ENCODE measurements around the gene ACTBL2.
"Not testable (repeated sequence)": the region's sequence is repeated elsewhere in the genome, so short reads cannot be mapped to it uniquely, and the experiment has no call there.

Gene ACTBL2

DNA sequence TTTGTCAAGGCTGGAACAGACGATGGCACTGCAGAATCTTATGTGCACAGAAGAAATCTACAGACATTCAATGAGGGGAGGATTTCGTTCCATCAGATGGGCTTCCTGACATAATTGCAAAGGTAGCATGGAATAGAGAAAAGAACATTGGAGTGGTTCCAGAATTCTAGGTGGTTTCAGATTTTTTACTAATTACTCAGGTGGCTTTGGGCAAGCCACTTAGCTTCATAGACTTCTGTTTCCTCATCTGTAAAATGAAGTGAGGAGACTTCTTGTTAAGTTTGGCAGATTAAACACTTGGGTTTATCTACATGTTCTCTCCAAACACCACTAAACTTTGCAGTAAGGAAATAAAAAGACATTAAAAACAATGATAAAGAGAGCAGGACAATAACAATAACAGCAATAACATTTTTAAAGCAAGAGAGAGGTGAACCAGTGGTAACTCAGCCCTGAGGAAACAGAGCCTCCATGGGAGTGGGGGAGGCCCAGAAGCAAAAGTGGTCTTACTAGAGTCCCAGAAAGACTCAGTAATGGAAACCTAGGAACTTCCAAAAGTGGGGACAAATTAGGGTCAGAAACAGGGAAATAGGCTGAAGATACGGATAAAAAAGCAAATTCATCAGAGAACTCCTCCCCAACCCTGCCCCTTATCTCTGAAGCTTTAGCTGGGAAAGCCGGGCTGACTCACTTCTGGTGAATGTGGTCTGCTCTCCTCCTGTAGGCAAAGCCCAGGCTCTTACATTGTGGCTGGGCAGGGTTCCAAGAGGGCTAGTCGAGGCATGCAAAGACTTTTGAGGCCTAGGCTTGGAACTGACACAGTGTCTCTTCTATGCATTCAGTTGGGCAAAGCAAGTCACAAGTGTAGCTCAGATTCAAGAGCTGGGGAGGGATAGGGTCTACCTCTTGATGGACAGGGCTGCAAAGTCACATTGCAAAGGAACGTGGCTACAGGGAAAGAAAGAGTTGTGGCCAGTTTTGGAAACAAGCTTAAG is 11.8 kb upstream of the ACTBL2 start:
- peak in 1 of 2 donors; percentile 60 for DNase-seq (ENCODE audit: low read depth in 1 of 2, low spot score in 1 of 2)

- no peak for DNase-seq (ENCODE audit: low read depth in 1 of 2, low spot score in 1 of 2)
Measured at GRCh38 chr5:57493034-57493433, 10.4 kb upstream of the ACTBL2 start.

DNA sequence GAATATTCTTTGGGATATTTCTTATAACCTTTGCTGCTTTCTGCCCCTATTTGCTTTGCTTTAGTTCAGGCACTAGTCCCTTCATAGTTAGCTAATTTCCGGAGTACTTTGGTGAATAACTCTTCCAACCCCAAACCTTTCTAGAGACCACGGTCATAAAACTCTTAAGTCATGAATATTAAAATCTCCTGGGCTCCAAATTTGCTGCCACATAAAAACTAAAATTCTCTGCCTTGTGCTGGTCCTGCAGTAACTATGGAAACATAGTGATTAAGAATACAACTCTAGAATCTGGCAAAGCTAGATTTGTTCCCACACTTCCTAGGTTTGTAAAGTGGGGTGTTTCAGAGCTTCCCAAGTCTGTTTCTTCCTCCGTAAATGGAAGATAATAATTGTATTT is 10.0 kb upstream of the ACTBL2 start:
- no peak for DNase-seq (ENCODE audit: low read depth in 1 of 2, low spot score in 1 of 2)

DNA sequence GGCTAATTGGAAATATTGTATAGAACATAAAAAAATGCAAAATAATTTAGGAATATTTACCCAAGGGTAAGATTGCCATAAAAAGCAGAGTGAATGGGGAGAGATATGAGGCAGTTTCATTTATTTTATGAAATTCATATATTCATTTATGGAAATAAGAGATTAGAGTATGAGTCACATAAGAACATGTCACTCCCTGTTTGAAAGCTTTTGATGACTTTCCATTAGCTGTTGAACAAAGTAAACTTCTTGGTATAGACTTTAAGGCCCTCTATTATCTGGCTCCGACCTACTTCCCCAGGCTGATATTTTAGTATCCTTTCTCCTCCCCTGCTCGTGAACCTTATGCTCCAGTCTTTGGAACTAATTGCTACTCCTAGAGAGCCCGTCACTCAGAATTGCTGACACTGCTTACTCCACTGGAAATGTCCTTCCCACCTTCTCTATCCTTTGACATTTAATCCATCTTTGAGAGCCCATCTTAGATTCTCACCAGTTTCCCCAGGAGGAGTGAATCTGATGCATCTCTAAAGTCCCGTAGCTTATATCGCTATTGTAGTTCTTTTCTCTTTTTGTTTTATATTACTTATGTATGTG is 8.9 kb upstream of the ACTBL2 start:
- DNase-seq (ENCODE audit: low read depth in 1 of 2, low spot score in 1 of 2): no peak

GRCh38 chr5:57488215-57488955 is 5.8 kb upstream of the ACTBL2 start:
- no peak for DNase-seq (ENCODE audit: low read depth in 1 of 2, low spot score in 1 of 2)

GRCh38 chr5:57486027-57486602 is 3.5 kb upstream of the ACTBL2 start:
- no peak for DNase-seq (ENCODE audit: low read depth in 1 of 2, low spot score in 1 of 2)

DNA sequence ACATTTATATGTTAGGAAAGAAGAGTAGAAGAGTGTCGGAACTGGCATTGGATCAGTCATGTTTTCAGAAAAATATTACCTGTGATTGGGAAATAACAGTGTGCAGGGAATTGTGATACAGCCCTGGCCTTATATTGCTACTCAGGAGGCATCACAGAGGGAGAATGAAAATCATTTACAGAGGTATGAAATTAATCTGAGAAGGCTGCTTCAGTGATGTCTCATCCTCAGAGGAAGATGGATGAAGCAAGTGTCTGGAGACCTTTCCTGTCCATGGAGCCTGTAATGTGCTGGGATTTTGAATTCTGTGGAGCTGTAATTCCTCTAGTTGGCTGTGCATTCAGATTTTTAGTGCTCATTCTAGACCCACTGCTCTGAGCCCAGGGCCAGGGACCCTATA is 3.8 kb downstream of the ACTBL2 start:
- no peak for DNase-seq (ENCODE audit: low read depth in 1 of 2, low spot score in 1 of 2)

DNA sequence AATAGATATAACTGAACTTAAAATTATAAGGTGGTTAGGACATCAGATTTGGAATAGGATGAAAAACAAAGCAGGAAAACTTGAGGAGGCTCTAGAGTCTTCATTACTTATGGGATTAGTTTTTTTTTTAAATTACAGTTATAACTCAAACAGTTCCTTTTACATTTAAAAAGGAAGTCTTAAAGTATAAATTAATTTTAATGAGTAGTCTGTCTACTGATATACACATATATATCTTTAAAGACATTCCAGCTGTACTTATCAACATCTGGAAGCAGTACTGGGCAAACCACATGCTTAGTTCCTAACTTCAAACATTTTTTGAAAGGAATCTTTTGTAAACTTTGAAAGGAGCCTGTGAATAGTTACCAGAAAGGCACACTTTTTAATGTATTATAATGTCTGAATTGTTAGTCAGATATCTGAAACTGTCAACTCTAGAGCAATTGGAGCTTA is 6.0 kb downstream of the ACTBL2 start:
- no peak for DNase-seq (ENCODE audit: low read depth in 1 of 2, low spot score in 1 of 2)

GRCh38 chr5:57470339-57470738 is 12.3 kb downstream of the ACTBL2 start:
- no peak for DNase-seq (ENCODE audit: low read depth in 1 of 2, low spot score in 1 of 2)

DNA sequence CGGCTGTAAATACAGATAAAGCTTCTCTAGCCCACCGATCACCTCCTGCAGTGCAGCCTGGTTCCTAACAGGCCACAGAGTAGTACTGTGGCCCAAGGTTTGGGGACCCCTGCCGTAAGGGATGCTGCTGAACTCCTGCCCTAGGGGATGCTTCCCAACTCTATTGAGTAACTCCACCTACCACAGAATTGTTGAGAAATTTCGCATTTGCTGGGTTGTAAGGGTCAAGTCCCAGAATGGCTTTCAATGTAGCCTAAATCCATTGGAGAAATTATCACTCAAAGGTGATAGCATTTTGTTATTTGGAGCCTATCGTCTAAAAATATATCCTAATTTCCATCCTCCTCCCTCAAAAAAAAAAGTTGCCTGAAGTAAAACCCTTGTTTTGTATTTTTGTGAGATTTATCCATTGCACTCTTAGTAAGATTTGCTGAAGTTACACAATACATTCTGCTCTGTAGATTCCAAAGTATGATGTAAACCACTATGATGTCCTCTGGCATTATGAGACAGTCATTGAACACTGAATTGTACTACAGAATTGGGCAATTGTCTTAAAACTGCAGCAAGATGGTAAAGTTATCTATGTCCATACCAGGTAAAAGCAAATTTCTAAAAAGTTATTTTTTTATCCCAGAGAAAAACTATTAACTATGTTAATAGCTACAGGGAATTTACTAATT is 14.0 kb downstream of the ACTBL2 start:
- DNase-seq (ENCODE audit: low read depth in 1 of 2, low spot score in 1 of 2): no peak

DNA sequence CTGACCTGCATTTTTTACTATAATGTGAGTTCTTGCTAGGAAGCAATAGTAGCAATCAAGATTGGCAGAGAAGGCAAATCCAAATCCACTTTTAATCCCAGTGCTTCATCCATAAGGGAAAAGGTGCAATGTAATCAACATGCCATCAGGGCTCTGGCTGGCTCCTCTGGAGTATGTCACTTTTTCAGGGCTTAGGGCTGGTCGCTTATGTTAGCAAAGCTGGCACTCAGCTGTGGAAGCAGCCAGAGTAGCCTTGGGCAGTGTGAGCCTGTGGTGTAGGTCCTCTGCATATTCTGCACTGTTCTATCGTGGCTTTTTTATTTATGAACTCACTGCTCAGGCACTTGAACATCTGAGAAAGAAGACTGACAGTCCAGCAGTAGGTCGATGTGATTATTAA is 16.1 kb downstream of the ACTBL2 start:
- no peak for DNase-seq (ENCODE audit: low read depth in 1 of 2, low spot score in 1 of 2)

DNA sequence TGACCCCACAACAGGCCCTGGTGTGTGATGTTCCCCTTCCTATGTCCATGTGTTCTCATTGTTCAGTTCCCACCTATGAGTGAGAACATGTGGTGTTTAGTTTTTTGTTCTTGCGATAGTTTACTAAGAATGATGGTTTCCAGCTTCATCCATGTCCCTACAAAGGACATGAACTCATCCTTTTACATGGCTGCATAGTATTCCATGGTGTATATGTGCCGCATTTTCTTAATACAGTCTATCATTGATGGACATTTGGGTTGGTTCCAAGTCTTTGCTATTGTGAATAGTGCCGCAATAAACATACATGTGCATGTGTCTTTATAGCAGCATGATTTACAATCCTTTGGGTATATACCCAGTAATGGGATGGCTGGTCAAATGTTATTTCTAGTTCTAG is 22.6 kb downstream of the ACTBL2 start:
- DNase-seq (ENCODE audit: low read depth in 1 of 2, low spot score in 1 of 2): not testable (repeated sequence)

GRCh38 chr5:57458443-57458842 is 24.2 kb downstream of the ACTBL2 start:
- no peak for DNase-seq (ENCODE audit: low read depth in 1 of 2, low spot score in 1 of 2)

DNA sequence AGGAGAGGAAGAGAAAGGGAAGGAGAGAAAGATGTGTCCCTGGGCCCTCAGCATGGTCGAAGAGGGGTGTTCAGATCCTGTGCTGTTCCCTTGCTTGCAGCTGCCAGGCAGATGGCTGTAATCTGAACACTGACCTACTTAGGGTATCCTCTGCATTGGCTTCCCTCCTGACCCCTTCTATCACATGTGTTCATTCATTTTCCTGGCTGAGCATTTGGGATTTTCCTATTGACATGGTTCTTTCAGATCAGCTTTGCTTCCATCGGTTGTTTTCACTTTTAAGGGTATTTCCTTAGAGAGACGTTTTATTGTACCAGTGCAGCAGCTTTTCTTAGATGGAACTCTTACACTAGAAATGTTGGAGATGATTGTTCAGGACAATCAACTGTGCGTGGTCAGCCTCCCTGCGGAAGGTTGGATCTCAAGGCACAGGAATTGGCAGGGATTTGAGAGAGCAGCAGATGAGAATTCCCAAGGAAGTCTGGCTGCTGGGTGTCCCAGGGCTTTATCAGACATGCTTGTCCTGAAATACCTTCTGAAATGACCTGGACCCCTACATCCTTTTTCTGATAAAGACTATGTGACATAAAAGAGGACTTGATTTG is 26.0 kb downstream of the ACTBL2 start:
- no peak for DNase-seq (ENCODE audit: low read depth in 1 of 2, low spot score in 1 of 2)

DNA sequence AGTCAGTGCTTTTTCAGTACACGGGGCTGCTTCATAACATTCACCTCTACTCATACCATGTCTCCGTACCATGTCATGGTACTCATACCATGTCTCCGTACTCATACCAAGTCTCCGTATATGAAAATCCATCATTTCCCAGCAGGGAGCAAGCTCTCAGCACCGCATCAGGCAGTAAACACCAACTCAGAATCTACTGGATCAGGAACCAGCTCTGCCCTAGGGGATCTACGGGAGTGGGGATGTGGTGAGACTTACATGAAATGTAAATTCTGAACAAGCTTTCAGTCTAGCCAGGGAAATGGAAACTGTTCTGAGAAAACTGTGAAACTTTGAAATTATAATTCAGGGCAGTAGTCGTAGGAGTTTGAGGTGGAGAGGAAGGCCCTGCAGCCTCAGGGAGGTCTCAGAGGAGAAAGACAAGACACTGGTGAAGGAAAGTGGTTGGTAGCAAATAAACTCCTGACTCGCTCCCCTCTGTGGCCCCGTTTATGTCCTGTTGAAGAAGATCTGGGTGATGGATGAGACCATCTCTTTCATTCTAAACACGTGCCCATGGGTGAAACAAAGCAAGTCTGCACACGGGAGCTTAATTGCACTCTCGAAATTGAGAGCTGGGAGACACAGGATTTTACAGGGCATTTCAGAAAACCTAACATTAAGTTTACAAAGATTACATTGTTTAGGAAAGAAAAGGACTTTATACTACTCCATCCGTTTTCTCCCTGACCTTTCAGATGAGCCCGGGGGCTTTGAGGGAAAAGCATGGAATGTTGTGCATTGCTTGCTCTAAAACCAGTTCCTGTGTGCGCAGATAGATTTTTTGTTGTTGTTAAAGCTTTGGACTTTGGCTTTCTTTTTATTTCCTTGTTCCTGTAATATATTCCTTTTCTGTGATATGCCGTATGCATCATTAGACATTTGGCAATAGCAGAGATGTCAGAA is 26.8 kb downstream of the ACTBL2 start:
- no peak for DNase-seq (ENCODE audit: low read depth in 1 of 2, low spot score in 1 of 2)

DNA sequence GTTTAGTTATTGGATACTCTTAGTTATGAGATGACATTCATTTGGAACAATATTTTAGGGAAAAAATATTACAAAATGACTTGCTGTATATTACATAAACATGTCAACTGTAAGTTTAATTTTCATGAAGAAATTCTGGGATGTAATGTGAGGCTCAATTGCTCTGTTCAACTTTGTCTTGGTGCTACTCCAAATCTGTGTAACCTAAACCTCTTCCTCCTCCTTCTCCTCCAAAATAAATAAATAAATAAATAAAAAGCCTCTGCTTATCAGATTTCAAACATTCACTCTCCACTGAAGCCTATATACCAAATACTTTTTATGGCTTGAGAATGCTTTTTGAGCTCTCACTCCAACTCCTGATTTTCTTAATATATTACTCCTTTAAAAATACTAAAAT is 27.7 kb downstream of the ACTBL2 start:
- no peak for DNase-seq (ENCODE audit: low read depth in 1 of 2, low spot score in 1 of 2)

- DNase-seq (ENCODE audit: low read depth in 1 of 2, low spot score in 1 of 2): no peak
Measured at GRCh38 chr5:57453728-57454127, 28.9 kb downstream of the ACTBL2 start.

GRCh38 chr5:57452885-57453284 is 29.7 kb downstream of the ACTBL2 start:
- DNase-seq (ENCODE audit: low read depth in 1 of 2, low spot score in 1 of 2): no peak
